GM11168 (cell line): ENCODE data around the gene WDR27.
"Not testable (repeated sequence)": the region's sequence is repeated elsewhere in the genome, so short reads cannot be mapped to it uniquely, and the experiment has no call there.

Experiments
- in situ Hi-C: fragments of 300-500 bp; cut with MboI; formaldehyde crosslinking; loops from one replicate; pipeline ENCODE4 v1.12.0; 2022; ENCODE audit warnings: low sequenced_read_pairs; ENCODE audit not compliant: unreplicated experiment

WDR27 gene

GRCh38 chr6:169666441-169666840 lies 35.4 kb downstream of the WDR27 start:
- in situ Hi-C loops: no loop called here

GRCh38 chr6:169665289-169665688 lies 36.5 kb downstream of the WDR27 start:
- in situ Hi-C loops: no loop called here

DNA sequence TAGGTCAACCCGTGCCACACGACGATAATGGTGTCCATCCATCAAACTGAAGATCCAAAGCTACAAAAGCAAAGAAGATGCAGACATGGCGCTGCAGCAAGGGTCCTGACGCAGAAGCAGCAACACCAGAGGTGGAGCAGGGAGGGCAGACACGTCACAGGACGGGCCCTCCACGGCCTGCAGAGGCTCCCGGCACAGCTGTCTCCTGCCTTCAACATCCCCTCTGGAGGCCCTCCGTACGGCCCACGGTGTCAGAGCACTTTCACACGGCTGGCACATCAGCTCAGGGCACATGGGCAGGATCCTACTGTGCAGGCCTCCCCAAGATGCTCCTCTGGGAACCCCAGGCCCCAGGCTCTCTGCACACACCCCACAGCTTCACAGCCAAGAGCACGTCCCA lies 37.6 kb downstream of the WDR27 start:
- in situ Hi-C loops: no loop called here

DNA sequence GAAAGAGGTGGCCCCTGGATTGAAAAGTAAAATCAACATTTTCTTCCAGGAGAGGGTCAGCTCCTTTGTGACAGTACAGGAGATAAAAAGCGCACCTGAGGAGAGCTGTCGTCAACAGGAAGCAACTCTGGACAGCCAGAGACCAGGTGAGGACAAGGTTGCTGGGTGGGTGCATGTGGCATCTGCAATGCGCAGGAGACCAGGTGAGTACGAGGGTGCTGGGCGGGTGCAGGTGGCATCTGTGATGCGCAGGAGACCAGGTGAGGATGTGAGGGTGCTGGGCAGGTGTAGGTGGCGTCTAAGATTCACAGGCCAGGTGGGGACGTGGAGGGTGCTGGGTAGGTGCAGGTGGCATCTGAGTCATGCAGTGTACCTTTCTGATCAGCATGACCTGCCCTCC lies 38.4 kb downstream of the WDR27 start:
- in situ Hi-C loops: no loop called here

DNA sequence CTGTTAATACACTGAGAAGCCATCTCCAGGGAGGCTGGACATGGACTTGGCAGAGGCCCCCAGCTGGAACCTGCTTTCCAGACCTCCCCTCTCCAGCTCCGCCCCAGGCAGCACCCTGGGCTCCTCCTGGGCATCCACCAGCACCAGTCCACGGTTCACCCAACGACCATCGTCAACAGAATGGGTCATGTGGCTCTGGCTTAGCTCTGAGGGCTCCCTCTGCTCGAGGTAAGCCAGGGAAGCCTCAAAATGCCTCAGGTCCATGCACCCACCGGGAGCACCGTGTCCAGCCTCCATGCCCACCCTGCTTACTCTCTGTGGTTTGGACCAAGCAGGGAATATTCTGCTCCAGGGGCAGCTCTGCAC lies 40.5 kb downstream of the WDR27 start:
- in situ Hi-C loops: no loop called here

GRCh38 chr6:169660751-169661390 lies 41.0 kb downstream of the WDR27 start:
- in situ Hi-C loops: no loop called here

- in situ Hi-C loops: no loop called here
Measured at GRCh38 chr6:169659820-169660610, 41.8 kb downstream of the WDR27 start.

- in situ Hi-C loops: no loop called here
Measured at GRCh38 chr6:169657284-169657610, 44.6 kb downstream of the WDR27 start.

GRCh38 chr6:169656546-169657283 lies 45.1 kb downstream of the WDR27 start:
- in situ Hi-C loops: no loop called here

- in situ Hi-C loops: no loop called here
Measured at GRCh38 chr6:169654598-169655391, 47.0 kb downstream of the WDR27 start.

DNA sequence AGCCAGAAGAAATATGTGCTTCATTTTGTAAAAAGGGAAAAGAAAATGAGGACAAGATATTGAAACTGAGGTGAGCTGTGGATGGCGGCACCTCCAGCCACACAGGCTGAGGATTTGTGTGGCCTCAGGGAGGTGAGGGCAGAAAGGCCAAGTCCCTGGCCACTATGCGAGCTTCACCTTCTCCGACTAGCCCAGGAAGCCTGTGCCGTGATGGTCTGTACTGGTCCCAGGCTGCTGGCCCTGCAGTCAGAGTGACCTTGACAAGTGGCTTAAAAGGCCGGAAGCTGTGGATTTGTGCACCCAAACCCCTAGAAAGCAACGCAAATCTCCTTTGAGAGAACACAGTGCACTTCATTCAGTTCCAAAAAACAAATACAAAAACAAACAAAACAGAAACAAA lies 48.1 kb downstream of the WDR27 start:
- in situ Hi-C loops: no loop called here

DNA sequence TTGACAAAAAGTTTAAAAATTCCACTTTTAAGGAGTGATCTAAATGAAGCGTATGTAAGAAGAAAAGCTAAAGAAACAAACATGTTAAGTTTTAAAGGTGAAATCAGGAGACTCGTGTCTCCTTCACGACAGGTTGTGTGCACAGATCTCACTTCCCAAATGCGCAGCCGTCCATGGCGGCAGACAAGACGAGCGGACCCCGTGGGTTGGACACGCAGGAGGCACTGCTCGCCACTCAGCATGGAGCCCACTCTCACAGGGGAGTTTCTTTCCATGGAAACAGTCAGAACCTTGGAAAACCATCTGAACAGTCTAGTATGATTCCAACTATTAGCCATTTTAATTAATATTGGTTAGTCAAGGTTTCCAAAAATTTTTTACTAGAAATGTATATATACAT lies 48.9 kb downstream of the WDR27 start:
- in situ Hi-C loops: no loop called here

DNA sequence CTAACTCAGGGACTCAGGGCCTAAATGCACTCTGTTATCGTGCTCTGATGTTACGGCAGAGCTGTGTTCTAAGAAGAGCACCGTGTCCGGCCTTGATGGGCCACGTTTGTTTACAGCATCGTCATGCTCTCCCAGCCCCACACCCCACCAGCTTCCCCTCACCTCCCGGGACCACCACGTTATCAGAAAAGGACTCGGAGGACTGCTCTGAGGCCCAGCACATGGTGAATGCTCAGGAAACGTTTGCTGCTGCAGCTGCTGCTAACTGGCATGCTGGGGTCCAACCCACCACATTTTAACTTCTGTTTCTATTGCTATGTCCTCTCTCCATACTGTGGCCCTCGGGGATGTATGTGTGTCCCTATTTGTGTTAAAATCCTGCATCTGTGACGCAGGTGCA lies 50.3 kb downstream of the WDR27 start:
- in situ Hi-C loops: no loop called here

GRCh38 chr6:169650959-169651292 lies 50.9 kb downstream of the WDR27 start:
- in situ Hi-C loops: no loop called here

DNA sequence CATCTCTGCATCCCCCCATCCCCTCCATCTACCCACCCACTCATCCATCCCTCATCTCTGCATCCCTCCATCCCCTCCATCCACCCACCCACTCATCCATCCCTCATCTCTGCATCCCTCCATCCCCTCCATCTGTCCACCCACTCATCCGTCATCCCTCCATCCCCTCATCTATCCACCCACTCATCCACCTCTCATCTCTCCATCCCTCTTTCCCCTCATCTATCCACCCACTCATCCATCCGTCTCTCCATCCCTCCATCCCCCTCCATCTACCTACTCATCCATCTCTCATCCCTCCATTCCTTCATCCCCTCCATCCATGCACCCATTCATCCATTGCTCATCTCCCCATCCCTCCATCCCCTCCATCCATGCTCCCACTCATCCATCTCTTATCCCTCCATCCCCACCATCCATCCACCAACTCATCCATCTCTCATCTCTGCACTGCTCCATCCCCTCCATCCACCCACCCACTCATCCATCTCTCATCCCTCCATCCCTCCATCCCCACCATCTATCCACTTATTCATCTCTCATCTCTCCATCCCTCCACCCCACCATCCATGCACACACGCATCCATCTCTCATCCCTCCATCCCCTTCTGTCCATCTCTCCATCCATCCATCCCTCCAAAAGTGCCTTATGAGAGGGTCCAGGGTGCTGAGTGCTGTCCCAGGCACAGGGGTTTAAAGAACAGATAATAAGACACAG lies 51.4 kb downstream of the WDR27 start:
- in situ Hi-C loops: no loop called here

GRCh38 chr6:169648617-169649016 lies 53.2 kb downstream of the WDR27 start:
- in situ Hi-C loops: no loop called here

- in situ Hi-C loops: no loop called here
Measured at GRCh38 chr6:169648092-169648491, 53.7 kb downstream of the WDR27 start.

- in situ Hi-C loops: no loop called here
Measured at GRCh38 chr6:169647637-169648036, 54.2 kb downstream of the WDR27 start.

GRCh38 chr6:169646906-169647567 lies 54.8 kb downstream of the WDR27 start:
- in situ Hi-C loops: no loop called here

- in situ Hi-C loops: not testable (repeated sequence)
Measured at GRCh38 chr6:169645459-169645858, 56.4 kb downstream of the WDR27 start.
